ENCODE results near the gene ALG1.

ALG1 gene

DNA sequence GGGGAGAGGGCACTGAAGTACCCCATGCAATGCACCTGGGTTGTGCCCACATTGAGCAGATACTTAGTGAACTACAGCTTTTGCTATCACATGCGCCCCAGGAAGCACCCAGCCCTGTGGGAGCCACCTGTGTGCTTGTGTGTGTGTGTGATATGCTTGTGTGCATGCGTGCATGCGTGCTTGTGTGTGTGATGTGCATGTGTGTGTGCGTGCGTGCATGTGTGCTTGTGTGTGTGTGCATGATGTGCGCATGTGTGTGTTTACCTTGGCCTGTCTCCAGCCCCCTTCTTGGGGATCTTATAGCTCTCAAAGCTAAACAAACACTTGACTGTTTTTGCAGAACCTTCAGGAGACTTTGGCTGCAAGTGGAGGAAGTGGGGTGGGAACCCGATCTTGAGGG, 6.7 kb upstream of the ALG1 start:
- H2AFZ ChIP-seq (ENCODE audit: low read length, unreplicated experiment), result no peak overlapping the region
- no peaks in the 10 kb centered on the region for H3K4me1 ChIP-seq (ENCODE audit: control insufficient read depth, insufficient read depth, low read length, unreplicated experiment)
- H3K4me3 ChIP-seq (ENCODE audit: low read depth, low read length), result no peak overlapping the region
- H3K27ac ChIP-seq (ENCODE audit: low read depth, low read length), result no peak overlapping the region
- peaks cover 21% of the 10 kb centered on the region; the same call in 1 of the 2 replicates for H3K27me3 ChIP-seq (ENCODE audit: insufficient read depth, low read length)
- H3K36me3 ChIP-seq (ENCODE audit: insufficient read depth, low read length), result no peaks in the 10 kb centered on the region
- H3K79me2 ChIP-seq (ENCODE audit: control insufficient read depth, insufficient read depth, low read length, unreplicated experiment), result no peaks in the 10 kb centered on the region

DNA sequence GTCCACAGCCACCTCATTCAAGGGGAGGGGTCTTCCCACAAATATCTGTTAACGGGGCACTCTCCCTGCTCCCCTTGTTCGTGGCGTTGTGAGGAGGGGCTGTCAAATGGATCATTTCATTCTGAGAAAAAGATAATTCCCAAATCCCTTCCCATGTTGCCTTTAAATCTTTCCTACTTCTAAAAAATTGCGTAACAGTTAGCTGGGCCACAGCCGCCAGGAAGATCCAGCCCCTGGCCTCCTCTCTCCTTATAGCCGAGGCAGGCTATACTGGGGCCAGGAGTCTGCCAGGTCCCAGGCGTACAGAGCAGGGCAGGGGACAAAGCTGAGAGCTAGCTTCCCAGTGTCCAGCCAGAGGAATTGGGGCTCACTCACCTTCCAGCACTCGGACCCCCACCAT, 6.3 kb upstream of the ALG1 start:
- no peaks in the 10 kb centered on the region for H3K79me2 ChIP-seq (ENCODE audit: control insufficient read depth, insufficient read depth, low read length, unreplicated experiment)
- H3K4me1 ChIP-seq (ENCODE audit: control insufficient read depth, insufficient read depth, low read length, unreplicated experiment), result no peaks in the 10 kb centered on the region
- H3K27ac ChIP-seq (ENCODE audit: low read depth, low read length), result no peak overlapping the region
- H3K36me3 ChIP-seq (ENCODE audit: insufficient read depth, low read length), result no peaks in the 10 kb centered on the region
- no peak overlapping the region for H3K4me3 ChIP-seq (ENCODE audit: low read depth, low read length)
- peaks cover 21% of the 10 kb centered on the region; the same call in 1 of the 2 replicates for H3K27me3 ChIP-seq (ENCODE audit: insufficient read depth, low read length)
- no peak overlapping the region for H2AFZ ChIP-seq (ENCODE audit: low read length, unreplicated experiment)

DNA sequence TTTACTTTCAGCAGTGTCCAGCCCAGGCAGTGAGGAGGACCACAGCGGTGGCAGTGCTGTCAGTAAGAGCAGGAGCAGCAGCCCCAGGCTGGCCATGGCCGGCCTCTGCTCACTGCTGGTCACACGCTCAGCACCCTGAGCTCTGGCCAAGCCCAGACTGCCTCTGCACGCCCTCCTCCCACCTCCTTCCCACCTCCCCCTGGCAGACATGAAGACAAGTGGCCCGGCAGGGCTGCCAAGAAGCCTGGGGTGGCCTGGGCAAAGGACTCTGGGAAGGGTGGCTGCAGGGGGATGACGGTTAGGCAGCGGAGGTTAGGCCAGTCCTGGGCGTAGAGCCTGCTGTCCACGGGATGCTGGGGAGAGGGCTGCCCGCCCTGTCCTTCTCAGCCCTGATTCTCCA, 5.8 kb upstream of the ALG1 start, which contains the start of gene C16orf89:
Gene C16orf89 (minus strand): TSS at position 144 of the 400 bp plus-strand sequence. CDS start 48 bp downstream, at position 96.
- Histone ChIP-seq H3K36me3 (ENCODE audit: insufficient read depth, low read length) (no peaks in the 10 kb centered on the region), H3K79me2 (ENCODE audit: control insufficient read depth, insufficient read depth, low read length, unreplicated experiment) (no peaks in the 10 kb centered on the region), H3K4me1 (ENCODE audit: control insufficient read depth, insufficient read depth, low read length, unreplicated experiment) (no peaks in the 10 kb centered on the region), H3K27ac (ENCODE audit: low read depth, low read length) (no peak within 1 kb of the TSS), H3K27me3 (ENCODE audit: insufficient read depth, low read length) (peaks cover 21% of the 10 kb centered on the region; the same call in 1 of the 2 replicates), H2AFZ (ENCODE audit: low read length, unreplicated experiment) (no peak within 1 kb of the TSS), H3K4me3 (ENCODE audit: low read depth, low read length) (no peak within 1 kb of the TSS)

DNA sequence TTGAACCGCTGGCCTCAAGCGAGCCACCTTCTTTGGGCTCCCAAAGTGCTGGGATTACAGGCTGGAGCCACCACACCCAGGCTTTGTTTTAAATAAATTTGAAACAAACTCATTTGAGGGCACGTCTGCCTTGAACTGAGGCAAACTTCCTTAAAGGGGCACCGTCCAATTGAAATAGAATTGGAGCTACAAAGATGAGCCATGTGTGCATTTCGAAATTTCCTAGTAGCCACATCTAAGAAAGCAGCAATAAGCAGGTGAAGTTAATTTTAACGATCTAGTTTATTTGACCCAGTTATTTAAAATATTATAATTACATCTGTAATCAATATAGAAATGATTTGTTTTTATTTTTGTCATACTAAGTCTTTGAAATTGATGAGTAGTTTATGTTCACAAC, 5.1 kb upstream of the ALG1 start:
- peaks cover 21% of the 10 kb centered on the region; the same call in 1 of the 2 replicates for H3K27me3 ChIP-seq (ENCODE audit: insufficient read depth, low read length)
- H3K27ac ChIP-seq (ENCODE audit: low read depth, low read length), result no peak overlapping the region

DNA sequence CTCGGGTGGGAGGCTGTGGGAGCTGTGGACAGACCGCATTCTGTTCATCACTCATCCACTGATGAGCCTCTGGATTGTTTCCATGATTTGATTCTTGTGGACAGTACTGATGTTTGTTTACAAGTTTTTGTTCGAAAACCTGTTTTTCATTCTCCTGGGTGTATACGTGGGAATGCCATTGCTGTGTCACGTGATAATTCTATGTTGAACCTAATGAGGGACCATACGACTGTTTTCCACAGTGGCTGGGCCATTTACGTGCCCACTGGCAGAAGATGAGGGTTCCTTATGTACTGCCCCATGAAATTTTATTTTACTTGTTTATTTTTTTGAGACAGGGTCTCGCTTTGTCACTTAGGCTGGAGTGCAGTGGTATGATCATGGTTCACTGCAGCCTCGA, 2.6 kb upstream of the ALG1 start:
- H3K36me3 ChIP-seq (ENCODE audit: insufficient read depth, low read length), result no peaks in the 10 kb centered on the region
- no peak overlapping the region for H3K4me3 ChIP-seq (ENCODE audit: low read depth, low read length)
- H3K79me2 ChIP-seq (ENCODE audit: control insufficient read depth, insufficient read depth, low read length, unreplicated experiment), result peaks cover 16% of the 10 kb centered on the region
- H3K27me3 ChIP-seq (ENCODE audit: insufficient read depth, low read length), result peaks cover 12% of the 10 kb centered on the region; the same call in 1 of the 2 replicates
- no peak overlapping the region for H2AFZ ChIP-seq (ENCODE audit: low read length, unreplicated experiment)
- H3K4me1 ChIP-seq (ENCODE audit: control insufficient read depth, insufficient read depth, low read length, unreplicated experiment), result peaks cover 18% of the 10 kb centered on the region
- no peak overlapping the region for H3K27ac ChIP-seq (ENCODE audit: low read depth, low read length)

More for the DNA sequence above, 5.1 kb upstream of the ALG1 start:
- Histone ChIP-seq H3K79me2 (ENCODE audit: control insufficient read depth, insufficient read depth, low read length, unreplicated experiment) (no peaks in the 10 kb centered on the region), H3K4me1 (ENCODE audit: control insufficient read depth, insufficient read depth, low read length, unreplicated experiment) (peaks cover 5% of the 10 kb centered on the region), H3K36me3 (ENCODE audit: insufficient read depth, low read length) (no peaks in the 10 kb centered on the region), H3K4me3 (ENCODE audit: low read depth, low read length) (no peak overlapping the region), H2AFZ (ENCODE audit: low read length, unreplicated experiment) (no peak overlapping the region)

DNA sequence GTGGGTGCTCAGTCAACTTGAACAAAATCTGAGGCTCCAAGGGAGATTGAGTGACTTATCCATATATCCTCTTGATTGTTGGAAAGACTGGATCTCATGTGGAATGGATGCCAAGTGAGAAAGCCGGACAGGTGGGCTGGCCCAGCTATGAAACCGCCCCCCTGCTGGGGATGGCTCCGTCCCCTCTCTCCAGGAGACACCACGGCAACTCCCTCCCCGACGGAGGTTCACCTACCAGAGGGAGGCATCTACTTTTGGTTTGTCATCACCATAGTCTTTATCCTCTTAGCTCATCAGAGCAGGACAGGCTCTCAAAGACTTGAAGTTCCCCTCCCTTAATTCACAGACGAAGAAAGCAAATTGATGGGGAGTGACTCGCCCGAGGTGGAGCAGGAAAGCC, 1.8 kb upstream of the ALG1 start:
- H3K27me3 ChIP-seq (ENCODE audit: insufficient read depth, low read length), result peaks cover 7% of the 10 kb centered on the region; the same call in 1 of the 2 replicates
- peaks cover 18% of the 10 kb centered on the region for H3K4me1 ChIP-seq (ENCODE audit: control insufficient read depth, insufficient read depth, low read length, unreplicated experiment)
- no peak overlapping the region for H3K4me3 ChIP-seq (ENCODE audit: low read depth, low read length)
- H3K79me2 ChIP-seq (ENCODE audit: control insufficient read depth, insufficient read depth, low read length, unreplicated experiment), result peaks cover 16% of the 10 kb centered on the region
- no peak overlapping the region for H2AFZ ChIP-seq (ENCODE audit: low read length, unreplicated experiment)
- no peak overlapping the region for H3K27ac ChIP-seq (ENCODE audit: low read depth, low read length)
- H3K36me3 ChIP-seq (ENCODE audit: insufficient read depth, low read length), result no peaks in the 10 kb centered on the region

DNA sequence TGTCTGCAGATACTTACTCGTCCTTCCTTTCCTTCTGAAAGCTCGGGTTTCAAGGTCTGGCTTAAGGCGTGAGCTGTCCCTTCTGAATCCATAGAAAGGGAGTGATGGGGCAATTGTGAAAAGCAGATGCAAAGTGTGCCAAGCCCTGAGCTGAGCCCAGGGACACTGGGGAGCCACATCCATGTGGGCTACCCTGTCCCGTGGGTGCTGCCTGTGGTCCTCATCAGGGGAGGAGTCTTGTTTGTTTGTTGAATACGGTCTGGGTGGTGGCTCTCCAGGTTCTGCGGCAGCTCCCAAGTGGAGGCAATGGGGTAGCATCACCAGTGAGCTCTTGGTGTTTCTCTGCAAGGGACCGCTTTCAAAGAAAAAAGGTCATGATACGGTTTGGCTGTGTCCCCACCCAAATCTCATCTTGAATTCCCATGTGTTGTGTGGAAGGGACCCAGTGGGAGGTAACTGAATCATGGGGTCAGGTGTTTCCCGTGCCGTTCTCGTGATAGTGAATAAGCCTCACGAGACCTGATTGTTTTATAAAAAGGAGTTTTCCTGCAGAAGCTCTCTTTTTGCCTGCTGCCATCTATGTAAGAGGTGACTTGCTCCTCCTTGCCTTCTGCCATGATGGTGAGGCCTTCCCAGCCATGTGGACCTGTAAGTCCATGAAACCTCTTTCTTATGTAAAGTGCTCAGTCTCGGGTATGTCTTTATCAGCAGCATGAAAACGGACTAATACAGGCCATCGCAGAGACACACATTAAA, 1.0 kb upstream of the ALG1 start:
- no peak overlapping the region for H3K4me3 ChIP-seq (ENCODE audit: low read depth, low read length)
- peak overlapping the region; percentile 100 for H2AFZ ChIP-seq (ENCODE audit: low read length, unreplicated experiment)
- peaks cover 16% of the 10 kb centered on the region for H3K79me2 ChIP-seq (ENCODE audit: control insufficient read depth, insufficient read depth, low read length, unreplicated experiment)
- H3K27me3 ChIP-seq (ENCODE audit: insufficient read depth, low read length), result peaks cover 4% of the 10 kb centered on the region; the same call in 1 of the 2 replicates
- H3K36me3 ChIP-seq (ENCODE audit: insufficient read depth, low read length), result no peaks in the 10 kb centered on the region
- no peak overlapping the region for H3K27ac ChIP-seq (ENCODE audit: low read depth, low read length)
- H3K4me1 ChIP-seq (ENCODE audit: control insufficient read depth, insufficient read depth, low read length, unreplicated experiment), result peaks cover 18% of the 10 kb centered on the region

DNA sequence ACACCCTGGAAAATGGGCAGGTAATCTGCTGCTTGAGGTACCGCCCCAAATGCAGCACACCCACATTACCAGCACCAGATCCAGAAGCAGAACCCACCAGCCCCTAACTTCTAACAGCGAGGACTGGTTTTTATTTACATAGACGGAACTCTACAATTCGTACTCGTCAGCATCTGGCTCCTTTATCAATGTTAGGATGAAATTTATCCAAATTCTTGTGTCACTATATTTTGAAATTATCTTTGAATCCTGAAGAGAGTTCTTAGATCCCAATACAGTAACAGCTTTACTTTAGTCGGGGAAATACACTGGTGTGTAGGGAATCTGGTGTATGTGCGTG, 332 bp upstream of the ALG1 start:
- Histone ChIP-seq H3K27ac (ENCODE audit: low read depth, low read length) (peak overlapping the region; percentile 68), H3K27me3 (ENCODE audit: insufficient read depth, low read length) (no peaks in the 10 kb centered on the region), H3K79me2 (ENCODE audit: control insufficient read depth, insufficient read depth, low read length, unreplicated experiment) (peaks cover 16% of the 10 kb centered on the region), H3K4me3 (ENCODE audit: low read depth, low read length) (peak overlapping the region; percentile 87), H3K36me3 (ENCODE audit: insufficient read depth, low read length) (peaks cover 3% of the 10 kb centered on the region; the same call in 1 of the 2 replicates), H2AFZ (ENCODE audit: low read length, unreplicated experiment) (peak overlapping the region; percentile 100), H3K4me1 (ENCODE audit: control insufficient read depth, insufficient read depth, low read length, unreplicated experiment) (peaks cover 18% of the 10 kb centered on the region)

DNA sequence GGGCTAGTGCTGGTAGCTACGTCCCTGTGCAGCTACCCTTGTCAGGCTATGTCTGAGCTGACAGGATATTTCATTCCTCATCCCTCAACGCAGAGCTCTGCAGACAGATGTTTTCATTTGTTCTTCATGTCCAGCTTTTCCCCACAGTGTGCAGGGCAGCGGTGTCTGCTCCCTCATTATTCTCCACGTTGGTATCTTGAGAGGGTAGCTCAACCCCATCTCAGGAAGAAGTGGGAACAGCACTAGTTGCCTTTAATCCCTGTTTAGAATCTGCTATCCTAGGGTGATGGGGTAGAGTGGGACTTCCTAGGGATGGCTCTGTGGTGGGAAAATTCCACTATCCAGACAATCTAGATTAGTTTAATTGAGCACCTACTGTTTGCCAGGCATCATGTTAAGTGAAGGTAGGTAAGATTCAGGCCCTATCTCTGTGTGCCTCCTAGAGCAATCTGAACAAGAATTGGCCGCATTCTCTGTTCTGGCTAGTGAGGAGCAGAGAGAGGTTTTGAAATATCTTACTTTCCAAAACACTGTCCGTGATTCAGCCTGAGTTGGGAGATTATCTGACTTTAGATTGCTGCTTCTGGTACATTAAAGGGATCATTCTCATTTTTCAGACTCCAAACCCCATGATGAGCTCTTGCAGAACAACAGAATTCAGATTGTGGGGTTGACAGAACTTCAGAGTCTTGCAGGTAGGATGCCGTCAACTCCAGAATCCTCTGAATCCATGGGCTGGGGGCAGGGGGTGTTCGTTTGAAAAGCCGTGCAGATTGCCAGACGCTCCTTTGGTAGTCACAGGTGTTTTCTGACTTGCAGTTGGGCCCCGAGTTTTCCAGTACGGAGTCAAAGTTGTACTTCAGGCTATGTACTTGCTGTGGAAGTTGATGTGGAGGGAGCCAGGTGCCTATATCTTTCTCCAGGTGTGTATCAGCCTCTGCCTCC, 963 bp downstream of the ALG1 start:
- H3K4me1 ChIP-seq (ENCODE audit: control insufficient read depth, insufficient read depth, low read length, unreplicated experiment), result peaks cover 18% of the 10 kb centered on the region
- peak overlapping the region; percentile 68 for H3K27ac ChIP-seq (ENCODE audit: low read depth, low read length)
- H3K27me3 ChIP-seq (ENCODE audit: insufficient read depth, low read length), result no peaks in the 10 kb centered on the region
- peak overlapping the region; percentile 87 for H3K4me3 ChIP-seq (ENCODE audit: low read depth, low read length)
- peaks cover 4% of the 10 kb centered on the region; the same call in 1 of the 2 replicates for H3K36me3 ChIP-seq (ENCODE audit: insufficient read depth, low read length)
- H2AFZ ChIP-seq (ENCODE audit: low read length, unreplicated experiment), result peak overlapping the region; percentile 76
- H3K79me2 ChIP-seq (ENCODE audit: control insufficient read depth, insufficient read depth, low read length, unreplicated experiment), result peaks cover 16% of the 10 kb centered on the region

DNA sequence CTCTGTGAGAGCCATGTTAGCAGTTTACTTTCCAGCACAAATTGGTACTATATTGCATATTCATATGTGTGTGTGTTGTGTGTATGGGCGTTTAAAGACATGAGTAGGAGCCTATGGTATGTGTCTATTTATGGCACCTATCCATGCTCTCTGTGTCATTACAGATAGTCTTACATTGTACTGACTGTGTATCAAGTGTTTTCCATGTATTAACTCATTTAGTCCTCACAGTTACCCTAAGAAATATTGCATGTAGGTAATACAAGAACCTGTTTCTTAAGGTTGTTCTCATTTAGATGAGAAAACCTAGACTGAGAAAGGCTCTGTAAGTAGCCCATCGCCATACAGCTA, 1.6 kb downstream of the ALG1 start:
- peaks cover 4% of the 10 kb centered on the region; the same call in 1 of the 2 replicates for H3K36me3 ChIP-seq (ENCODE audit: insufficient read depth, low read length)

More for the DNA sequence above, 1.6 kb downstream of the ALG1 start:
- Histone ChIP-seq H3K4me3 (ENCODE audit: low read depth, low read length) (peak overlapping the region; percentile 87), H3K4me1 (ENCODE audit: control insufficient read depth, insufficient read depth, low read length, unreplicated experiment) (peaks cover 18% of the 10 kb centered on the region), H3K79me2 (ENCODE audit: control insufficient read depth, insufficient read depth, low read length, unreplicated experiment) (peaks cover 16% of the 10 kb centered on the region), H3K27ac (ENCODE audit: low read depth, low read length) (no peak overlapping the region), H3K27me3 (ENCODE audit: insufficient read depth, low read length) (no peaks in the 10 kb centered on the region), H2AFZ (ENCODE audit: low read length, unreplicated experiment) (no peak overlapping the region)
